Choroid plexus epithelial cell (primary cell): Measurements from ENCODE around the gene STIP1.

Source experiments
- DNase-seq: peaks from one replicate; pipeline ENCODE4 v3.0.0-alpha.2; 2010; ENCODE audit warnings: low read depth
- H3K4me3 ChIP-seq: 2 replicates; pipeline ENCODE4 v1.5.1; 2011; ENCODE audit warnings: low read depth, mild to moderate bottlenecking, control low read depth, low read length, moderate library complexity
- TF ChIP-seq, protein P1 (sequence below): conservative IDR thresholded peaks from 2 replicates; pipeline ENCODE4 v1.5.1; 2011; ENCODE audit warnings: low read depth, mild to moderate bottlenecking, control low read depth, inconsistent platforms, low read length, moderate library complexity

The STIP1 gene

DNA sequence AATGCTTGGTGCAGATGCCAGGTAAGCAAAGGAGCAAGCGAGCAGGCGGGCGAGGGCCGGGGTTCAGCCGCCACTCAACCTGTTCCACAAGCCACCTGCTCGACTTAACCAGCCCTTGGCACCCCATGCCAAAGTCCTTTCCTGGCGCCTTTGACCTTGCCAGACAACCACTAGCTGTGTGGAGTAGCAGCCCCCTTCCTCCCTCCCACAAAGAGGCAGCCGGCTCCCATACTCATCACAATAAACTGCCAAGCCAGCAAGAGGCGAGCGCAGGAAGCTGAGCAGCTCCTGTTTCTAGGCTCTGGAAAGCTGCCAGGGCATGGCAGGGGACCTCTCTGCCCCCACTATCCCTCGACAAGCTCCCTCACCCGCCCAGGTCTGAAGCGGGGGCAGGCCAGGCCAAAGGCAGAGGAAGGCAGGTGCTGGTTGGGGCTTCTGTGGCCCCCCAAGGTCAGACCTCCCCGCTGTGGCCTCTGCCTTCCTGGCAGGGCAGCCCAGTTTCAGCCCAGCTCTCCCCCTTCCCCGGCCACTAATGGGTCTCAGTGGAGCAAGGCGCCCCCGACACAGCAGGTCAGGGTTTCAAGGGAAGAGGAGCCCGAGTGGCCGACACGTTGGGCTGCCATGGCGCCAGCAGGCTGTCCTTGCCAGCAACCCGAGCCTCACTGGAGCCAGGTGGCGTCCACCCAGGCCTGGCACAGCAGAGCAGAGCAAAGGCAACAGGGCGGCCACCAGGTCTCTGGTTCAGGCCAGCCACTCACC is 35.3 kb upstream of the STIP1 start:
- TF ChIP-seq, protein P1, sequence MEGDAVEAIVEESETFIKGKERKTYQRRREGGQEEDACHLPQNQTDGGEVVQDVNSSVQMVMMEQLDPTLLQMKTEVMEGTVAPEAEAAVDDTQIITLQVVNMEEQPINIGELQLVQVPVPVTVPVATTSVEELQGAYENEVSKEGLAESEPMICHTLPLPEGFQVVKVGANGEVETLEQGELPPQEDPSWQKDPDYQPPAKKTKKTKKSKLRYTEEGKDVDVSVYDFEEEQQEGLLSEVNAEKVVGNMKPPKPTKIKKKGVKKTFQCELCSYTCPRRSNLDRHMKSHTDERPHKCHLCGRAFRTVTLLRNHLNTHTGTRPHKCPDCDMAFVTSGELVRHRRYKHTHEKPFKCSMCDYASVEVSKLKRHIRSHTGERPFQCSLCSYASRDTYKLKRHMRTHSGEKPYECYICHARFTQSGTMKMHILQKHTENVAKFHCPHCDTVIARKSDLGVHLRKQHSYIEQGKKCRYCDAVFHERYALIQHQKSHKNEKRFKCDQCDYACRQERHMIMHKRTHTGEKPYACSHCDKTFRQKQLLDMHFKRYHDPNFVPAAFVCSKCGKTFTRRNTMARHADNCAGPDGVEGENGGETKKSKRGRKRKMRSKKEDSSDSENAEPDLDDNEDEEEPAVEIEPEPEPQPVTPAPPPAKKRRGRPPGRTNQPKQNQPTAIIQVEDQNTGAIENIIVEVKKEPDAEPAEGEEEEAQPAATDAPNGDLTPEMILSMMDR, result no peak
- H3K4me3 ChIP-seq, result no peak overlapping the region
- no peak for DNase-seq

DNA sequence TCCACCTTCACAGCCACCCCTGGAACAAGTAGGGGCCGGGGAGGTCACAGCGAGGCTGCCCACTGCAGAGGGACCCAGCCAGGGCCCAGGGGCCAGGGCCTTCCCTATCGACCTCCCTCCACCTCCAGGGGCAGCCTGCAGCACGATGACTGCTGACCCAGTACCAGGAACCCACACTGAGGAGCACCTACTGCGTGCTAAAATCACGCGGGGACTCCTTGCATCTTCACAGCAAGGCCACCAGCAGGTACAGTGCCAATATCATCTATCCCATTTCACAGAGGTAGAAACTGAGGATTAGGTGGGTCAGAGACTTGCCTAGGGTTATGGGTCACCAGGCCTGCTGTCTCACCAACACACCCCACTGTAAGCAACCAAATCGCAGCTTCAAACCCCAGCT is 34.6 kb upstream of the STIP1 start:
- H3K4me3 ChIP-seq, result no peak overlapping the region
- TF ChIP-seq, protein P1, result no peak
- no peak for DNase-seq

DNA sequence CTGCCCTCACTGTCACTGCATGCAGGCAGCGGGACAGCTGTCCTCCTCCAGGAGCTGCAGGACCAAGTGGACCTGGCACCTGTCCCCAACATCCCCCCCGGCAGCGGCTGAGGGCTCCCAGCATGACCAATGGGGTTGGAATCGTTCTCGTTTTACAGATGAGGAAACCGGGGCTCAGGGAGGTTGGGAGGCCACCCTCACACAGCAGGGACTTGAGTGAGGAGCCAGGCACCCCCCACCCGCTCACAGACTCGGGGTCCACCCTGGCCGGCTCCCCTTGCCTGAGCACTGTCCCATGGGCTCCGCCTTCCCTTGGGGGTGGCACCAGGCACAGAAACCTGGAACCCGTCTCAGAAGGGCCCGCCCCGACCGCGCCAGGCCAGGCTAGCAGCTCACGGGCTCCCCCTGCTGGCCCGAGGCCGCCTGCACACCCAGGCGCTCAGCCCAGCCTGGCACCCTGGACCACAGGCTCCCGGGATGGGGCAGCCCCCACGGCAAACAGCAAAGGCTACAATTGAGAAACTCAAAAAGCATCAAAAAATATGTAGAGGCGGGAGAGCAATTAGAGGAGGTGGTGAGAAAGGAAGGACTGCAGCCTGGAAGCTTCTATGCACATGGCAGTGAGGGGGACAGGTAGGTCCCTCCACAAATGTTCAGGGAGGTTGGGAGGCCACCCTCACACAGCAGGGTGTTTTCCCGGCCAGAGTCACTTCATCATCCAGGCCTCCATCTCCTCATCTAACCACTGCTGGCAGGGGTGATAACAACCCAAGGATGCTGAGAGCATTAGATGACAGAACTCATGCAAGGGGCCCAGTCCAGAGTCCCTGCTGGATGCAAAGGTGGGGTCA is 32.9 kb upstream of the STIP1 start:
- TF ChIP-seq, protein P1, result peak; percentile 80
- peak; percentile 42 for DNase-seq
- H3K4me3 ChIP-seq, result peak overlapping the region; percentile 8

DNA sequence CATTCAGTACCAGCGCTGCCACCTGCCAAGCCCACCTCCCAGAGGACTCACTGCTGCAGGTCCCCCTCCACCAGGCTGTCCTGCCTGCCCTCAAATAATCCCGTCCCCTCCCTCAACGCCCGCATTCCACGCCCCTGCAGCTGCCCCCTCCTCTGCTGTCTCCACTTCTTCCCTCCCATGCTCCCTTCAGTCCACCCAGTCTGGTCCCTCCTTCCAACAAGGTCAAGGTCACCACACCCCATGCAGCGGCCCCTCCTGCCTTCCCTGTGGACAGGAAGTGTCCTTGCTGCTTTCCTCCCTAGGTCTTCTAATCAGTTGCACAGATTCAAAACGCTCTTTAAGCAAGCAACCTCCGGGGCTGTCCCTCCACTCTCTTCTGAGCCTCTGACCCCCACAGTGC is 32.2 kb upstream of the STIP1 start:
- TF ChIP-seq, protein P1, result no peak
- no peak overlapping the region for H3K4me3 ChIP-seq
- peak; percentile 9 for DNase-seq

DNA sequence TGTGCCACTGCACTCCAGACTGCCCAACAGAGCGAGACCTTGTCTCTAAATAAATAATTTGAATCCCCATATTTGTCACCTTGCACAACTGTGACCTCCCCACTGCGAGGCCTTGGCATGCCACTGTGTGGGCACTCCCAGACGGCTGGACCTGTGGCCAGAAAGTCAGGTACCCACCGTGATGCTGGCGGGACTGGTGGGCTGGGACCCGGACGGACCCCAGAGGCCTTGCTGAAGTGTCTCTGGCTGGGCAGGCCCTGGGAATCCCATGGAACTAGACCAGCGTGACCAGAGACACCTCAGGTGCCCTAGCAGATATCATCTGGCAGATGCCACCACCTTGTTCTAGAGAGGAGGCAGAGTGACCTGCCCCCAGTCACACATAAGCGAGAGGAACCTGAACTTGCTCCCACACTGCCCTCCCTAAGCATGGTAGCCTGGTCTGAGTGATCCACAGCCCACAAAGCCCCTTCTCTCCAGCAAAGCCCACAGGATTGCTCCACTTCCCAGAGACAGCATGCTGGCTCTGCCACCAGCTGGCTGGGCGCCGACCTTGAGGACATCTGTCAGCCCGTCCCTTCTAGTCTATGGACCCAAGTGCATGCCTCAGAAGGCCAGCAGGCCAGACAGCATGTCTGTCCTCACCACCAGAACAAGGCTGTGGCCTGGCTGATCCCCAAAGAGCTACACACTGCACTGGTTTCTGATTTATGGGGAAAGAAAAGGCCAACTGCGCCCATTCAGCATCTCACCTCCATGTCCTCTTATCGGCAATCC is 29.5 kb upstream of the STIP1 start:
- no peak for DNase-seq
- no peak overlapping the region for H3K4me3 ChIP-seq
- TF ChIP-seq, protein P1, result no peak

DNA sequence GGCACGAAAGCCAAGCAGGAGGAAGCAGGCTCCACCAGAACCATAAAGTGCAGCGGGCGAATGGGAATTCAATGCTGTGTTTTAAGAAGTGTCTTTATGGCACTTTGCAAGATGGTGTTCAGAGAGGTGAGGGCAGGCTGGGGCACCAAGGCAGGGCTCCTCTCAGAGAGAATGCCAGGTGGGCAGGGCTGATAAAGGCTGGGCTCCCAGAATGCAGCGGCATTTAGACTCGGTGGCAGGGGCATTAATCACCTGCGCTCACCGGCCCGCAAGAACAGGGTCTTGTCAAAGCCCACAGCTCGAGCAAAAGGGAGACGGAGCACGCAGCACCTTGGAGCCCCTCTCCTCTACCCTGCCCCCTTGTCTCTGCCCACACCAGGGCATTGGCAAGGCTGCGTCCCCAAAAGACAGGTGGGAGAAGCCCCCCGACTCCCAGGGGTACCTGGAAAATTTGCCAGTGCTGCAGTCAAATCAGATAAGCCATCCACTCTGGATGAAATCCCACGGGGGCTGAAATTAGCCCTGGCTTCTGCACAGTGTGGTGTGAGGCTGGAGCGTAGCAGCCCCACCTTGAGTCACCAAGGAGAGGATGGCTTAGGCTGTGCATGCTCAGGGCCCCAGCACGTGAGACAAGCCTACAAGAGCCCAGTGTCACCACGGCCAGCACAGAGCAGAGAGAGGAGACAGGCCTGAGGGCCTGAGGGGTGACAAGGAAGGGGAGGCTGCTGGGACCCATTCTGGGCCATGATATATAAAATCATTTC is 28.2 kb upstream of the STIP1 start:
- H3K4me3 ChIP-seq, result no peak overlapping the region
- TF ChIP-seq, protein P1, result no peak
- DNase-seq, result no peak
